Nephron (organoid): ENCODE measurements around the gene STRN4.
A peak's percentile ranks its signal among the peaks of the same experiment; 100 is the strongest.
"Not testable (repeated sequence)": the region's sequence is repeated elsewhere in the genome, so short reads cannot be mapped to it uniquely, and the experiment has no call there.

Source experiments
- H3K27ac Mint-ChIP-seq, 3 experiments: 2 replicates each; pipeline ENCODE4 v1.8.0; 2020; ENCODE audit warnings: mixed read lengths in 3 of 3, mild to moderate bottlenecking in 2 of 3, moderate library complexity in 1 of 3
- H3K27me3 Mint-ChIP-seq: 2 replicates; pipeline ENCODE4 v1.8.0; 2021; ENCODE audit warnings: low read depth, mild to moderate bottlenecking, moderate library complexity, mixed read lengths
- H3K36me3 Mint-ChIP-seq: 2 replicates; pipeline ENCODE4 v1.8.0; 2020; ENCODE audit warnings: low read depth, mixed read lengths
- H3K4me1 Mint-ChIP-seq: 2 replicates; pipeline ENCODE4 v1.8.0; 2020; ENCODE audit warnings: mixed read lengths
- H3K4me3 Mint-ChIP-seq, 3 experiments: 2 replicates each; pipeline ENCODE4 v1.8.0; 2020; ENCODE audit warnings: mild to moderate bottlenecking in 3 of 3, mixed read lengths in 3 of 3, moderate library complexity in 2 of 3
- H3K9me3 Mint-ChIP-seq: 2 replicates; pipeline ENCODE4 v1.8.0; 2020; ENCODE audit warnings: mixed read lengths
- CTCF ChIP-seq, 3 experiments: fragments of 200-600 bp; sonication (generic); IDR thresholded peaks; one replicate each; pipeline ENCODE4 v1.5.0; 2021; ENCODE audit warnings: antibody characterized with exemption in 3 of 3; ENCODE audit not compliant: unreplicated experiment in 3 of 3

Gene STRN4

GRCh38 chr19:46762245-46762890 lies 16.1 kb upstream of the STRN4 start:
- no peak for TF ChIP-seq CTCF (IDR thresholded peaks at IDR 0.05; ENCODE audit: unreplicated experiment in 3 of 3)
- Mint-ChIP-seq H3K9me3 (no peaks in the 10 kb centered on the region), H3K36me3 (peaks cover 6% of the 10 kb centered on the region), H3K4me3 (no peak overlapping the region), H3K4me1 (peaks cover 17% of the 10 kb centered on the region), H3K27me3 (no peaks in the 10 kb centered on the region), H3K27ac (no peak overlapping the region)

GRCh38 chr19:46761418-46761831 lies 15.2 kb upstream of the STRN4 start:
- TF ChIP-seq CTCF (IDR thresholded peaks at IDR 0.05; ENCODE audit: unreplicated experiment in 3 of 3) = no peak
- Mint-ChIP-seq H3K4me3 (no peak overlapping the region), H3K36me3 (peaks cover 13% of the 10 kb centered on the region), H3K27me3 (no peaks in the 10 kb centered on the region), H3K4me1 (peaks cover 17% of the 10 kb centered on the region), H3K9me3 (no peaks in the 10 kb centered on the region), H3K27ac (peak overlapping the region in 1 of 3 experiments; percentile 70)

GRCh38 chr19:46760897-46761296 lies 14.6 kb upstream of the STRN4 start:
- peaks cover 17% of the 10 kb centered on the region for H3K4me1 Mint-ChIP-seq
- not testable (repeated sequence) for H3K4me3 Mint-ChIP-seq, H3K27me3 Mint-ChIP-seq, H3K27ac Mint-ChIP-seq, H3K9me3 Mint-ChIP-seq
- peaks cover 15% of the 10 kb centered on the region for H3K36me3 Mint-ChIP-seq

- TF ChIP-seq CTCF (IDR thresholded peaks at IDR 0.05; ENCODE audit: unreplicated experiment in 3 of 3) = no peak
- Mint-ChIP-seq H3K27me3 (no peaks in the 10 kb centered on the region), H3K4me1 (peaks cover 17% of the 10 kb centered on the region), H3K36me3 (peaks cover 15% of the 10 kb centered on the region), H3K4me3 (no peak overlapping the region), H3K9me3 (no peaks in the 10 kb centered on the region), H3K27ac (peak overlapping the region in 2 of 3 experiments; percentile 78 to 87)
Observed at GRCh38 chr19:46760363-46760762, 14.1 kb upstream of the STRN4 start.

- peaks cover 19% of the 10 kb centered on the region for H3K36me3 Mint-ChIP-seq
- no peak for TF ChIP-seq CTCF (IDR thresholded peaks at IDR 0.05; ENCODE audit: unreplicated experiment in 3 of 3)
- H3K27ac Mint-ChIP-seq = peak overlapping the region in 2 of 3 experiments; percentile 78 to 87
- no peaks in the 10 kb centered on the region for H3K9me3 Mint-ChIP-seq
- no peaks in the 10 kb centered on the region for H3K27me3 Mint-ChIP-seq
- H3K4me1 Mint-ChIP-seq = peaks cover 17% of the 10 kb centered on the region
- no peak overlapping the region for H3K4me3 Mint-ChIP-seq
Observed at GRCh38 chr19:46759817-46760333, 13.6 kb upstream of the STRN4 start.

- TF ChIP-seq CTCF (IDR thresholded peaks at IDR 0.05; ENCODE audit: unreplicated experiment in 3 of 3) = no peak
- Mint-ChIP-seq H3K9me3 (no peaks in the 10 kb centered on the region), H3K27me3 (no peaks in the 10 kb centered on the region), H3K4me3 (no peak overlapping the region), H3K4me1 (peaks cover 17% of the 10 kb centered on the region), H3K27ac (peak overlapping the region in 2 of 3 experiments; percentile 78 to 87), H3K36me3 (peaks cover 19% of the 10 kb centered on the region)
Observed at GRCh38 chr19:46759206-46759605, 13.0 kb upstream of the STRN4 start.
